Urinary bladder (tissue), 4 donors: ENCODE data around the gene CLIP4. TPM values are rescaled to one million over a fixed set of nuclear protein-coding genes. Genes with fewer than 3 reads are reported as not detected.

Experiments used
- DNase-seq: peaks from one replicate; pipeline ENCODE4 v3.0.0-alpha.2; 2015; ENCODE audit errors: extremely low spot score
- H3K27ac ChIP-seq: one replicate; pipeline ENCODE4 v1.5.1; 2013; ENCODE audit warnings: low read depth, mild to moderate bottlenecking, moderate library complexity
- H3K36me3 ChIP-seq: one replicate; pipeline ENCODE4 v1.6.1; 2013; ENCODE audit warnings: mild to moderate bottlenecking, moderate library complexity; ENCODE audit not compliant: insufficient read depth
- H3K4me1 ChIP-seq: one replicate; pipeline ENCODE4 v1.6.1; 2013; ENCODE audit warnings: mild to moderate bottlenecking, moderate library complexity; ENCODE audit not compliant: insufficient read depth
- H3K4me3 ChIP-seq: one replicate; pipeline ENCODE4 v1.5.1; 2013; ENCODE audit warnings: low read depth, low read length
- WGBS: extraction: QIAGEN DNeasy Blood & Tissue Kit; methylation state at CpG from one replicate; pipeline ENCODE4 v1.1.7; 2013; 5-methylcytosine and 5-hydroxymethylcytosine counted together
- polyA plus RNA-seq: library from polyadenylated mRNA; stranded (reverse); fragments of 200-250 nt; gene quantifications from one replicate; pipeline ENCODE4 v1.2.3, GENCODE V29; 2013
- total RNA-seq: library from RNA; depleted of rRNA; stranded (reverse); fragments of >200 nt; gene quantifications from one replicate; pipeline ENCODE4 v1.2.3, GENCODE V29; 2014
- donor health status: healthy with polysubstance abuse.
- donor health status: healthy.

The CLIP4 gene
- total and polyA plus RNA-seq, 2 donors = 39.8 to 58.1 TPM

DNA sequence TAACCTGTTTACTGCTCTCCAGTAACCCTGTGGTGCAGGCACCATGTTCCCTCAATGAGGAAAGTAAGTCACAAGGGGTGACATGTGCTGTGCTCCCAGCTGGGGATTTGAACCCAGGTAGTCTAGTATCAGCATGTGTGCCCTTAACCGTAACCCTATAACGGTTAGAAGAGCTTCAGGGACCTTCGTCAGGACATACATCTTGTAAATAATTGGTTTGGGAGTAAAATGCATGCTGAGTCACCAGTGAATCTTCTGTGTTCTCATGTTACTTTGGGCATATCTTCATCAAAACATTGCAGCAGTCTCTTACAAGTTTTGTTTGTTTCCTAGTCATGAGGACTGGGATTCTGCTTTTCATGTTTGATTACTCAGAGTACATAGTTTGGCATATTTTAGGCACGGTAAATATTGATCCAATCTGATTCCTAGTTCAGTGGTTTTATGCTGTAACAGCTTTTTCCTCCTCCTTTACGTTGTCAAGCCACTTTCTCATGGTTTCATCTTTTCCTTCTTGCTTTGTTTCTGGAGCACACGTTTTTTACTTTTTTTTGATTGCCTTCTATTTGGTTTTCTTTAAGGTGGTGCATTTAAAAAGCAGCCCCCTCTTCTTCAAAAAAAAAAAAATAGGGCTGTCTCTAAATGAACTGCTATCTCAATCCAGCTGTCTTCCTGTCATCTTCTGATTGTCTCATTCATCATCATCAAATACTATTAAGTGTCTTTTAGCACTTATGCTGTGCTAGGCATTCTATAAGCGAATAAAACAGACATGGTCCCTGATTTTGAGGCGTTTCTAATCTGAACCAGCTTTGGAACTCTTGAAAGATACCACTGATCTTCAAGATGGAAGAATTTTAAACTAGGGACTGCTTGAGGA is 50.4 kb downstream of the CLIP4 start:
- H3K36me3 ChIP-seq = no peaks in the 10 kb centered on the region
- 55% methylated on average over 8 of the region's 8 CpGs for WGBS
- no peaks in the 10 kb centered on the region for H3K4me1 ChIP-seq
- peak overlapping the region; percentile 2 for H3K27ac ChIP-seq
- H3K4me3 ChIP-seq = no peak overlapping the region
- DNase-seq = no peak

DNA sequence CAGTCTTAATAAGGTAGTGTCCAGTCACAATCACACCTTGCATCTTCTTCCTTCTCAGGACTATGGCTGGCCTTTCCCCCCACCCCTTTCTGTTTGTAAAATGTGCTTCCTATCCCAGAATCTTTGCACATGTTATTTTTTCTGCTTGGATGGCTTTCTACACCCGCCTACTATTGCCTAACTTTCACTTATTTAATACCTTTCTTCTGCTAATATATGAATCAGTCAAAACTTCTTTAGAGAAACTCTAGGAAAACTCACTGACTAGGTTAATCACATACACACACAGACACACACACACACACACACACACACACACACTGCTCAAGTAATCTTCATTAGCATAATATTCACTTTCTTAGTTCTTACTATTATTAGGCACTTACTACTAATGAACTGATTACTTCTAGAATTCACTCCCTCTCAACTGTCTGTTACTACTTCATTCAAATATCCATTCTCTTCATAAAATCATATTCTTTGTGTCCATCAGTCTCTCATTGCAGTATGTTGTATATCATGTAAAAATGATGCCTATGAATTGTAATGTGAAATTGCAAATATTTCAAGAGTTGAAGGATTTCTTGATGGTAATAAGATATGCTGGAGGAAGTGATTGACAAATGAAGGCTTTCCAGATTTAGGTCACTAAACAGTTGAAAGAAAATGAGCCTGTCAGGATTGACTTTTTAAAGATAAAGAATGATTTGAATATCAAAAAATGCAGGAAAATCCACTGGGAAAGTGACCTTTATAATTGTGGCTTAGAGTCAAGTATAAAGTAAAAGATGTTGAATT is 51.2 kb downstream of the CLIP4 start:
- no peak for DNase-seq
- H3K36me3 ChIP-seq = no peaks in the 10 kb centered on the region
- H3K4me1 ChIP-seq = no peaks in the 10 kb centered on the region
- 84% methylated on average over 1 of the region's 1 CpG for WGBS
- H3K4me3 ChIP-seq = no peak overlapping the region
- no peak overlapping the region for H3K27ac ChIP-seq

DNA sequence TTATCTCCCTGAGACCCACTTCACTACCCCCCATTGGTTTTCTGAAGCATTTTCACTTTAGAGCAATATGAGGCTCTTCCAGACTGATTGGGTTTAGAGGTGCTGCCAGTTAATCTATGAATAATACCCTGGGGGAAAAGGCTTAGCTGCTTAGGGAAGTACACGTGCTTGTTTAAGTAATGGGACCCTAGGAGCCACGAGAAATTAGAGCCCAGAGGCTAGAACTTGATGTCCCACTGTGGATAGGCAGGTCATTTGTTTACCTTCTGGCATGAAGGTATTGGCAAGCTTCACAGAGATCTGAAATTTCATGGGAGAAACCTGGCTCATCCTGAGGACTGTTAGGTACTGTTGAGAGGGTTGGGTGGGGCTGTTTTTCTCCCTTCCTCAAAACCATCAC is 59.7 kb downstream of the CLIP4 start:
- Histone ChIP-seq H3K4me1 (no peaks in the 10 kb centered on the region), H3K36me3 (peaks cover 4% of the 10 kb centered on the region), H3K4me3 (no peak overlapping the region), H3K27ac (no peak overlapping the region)
- 43% methylated on average over 2 of the region's 2 CpGs for WGBS
- DNase-seq = no peak

DNA sequence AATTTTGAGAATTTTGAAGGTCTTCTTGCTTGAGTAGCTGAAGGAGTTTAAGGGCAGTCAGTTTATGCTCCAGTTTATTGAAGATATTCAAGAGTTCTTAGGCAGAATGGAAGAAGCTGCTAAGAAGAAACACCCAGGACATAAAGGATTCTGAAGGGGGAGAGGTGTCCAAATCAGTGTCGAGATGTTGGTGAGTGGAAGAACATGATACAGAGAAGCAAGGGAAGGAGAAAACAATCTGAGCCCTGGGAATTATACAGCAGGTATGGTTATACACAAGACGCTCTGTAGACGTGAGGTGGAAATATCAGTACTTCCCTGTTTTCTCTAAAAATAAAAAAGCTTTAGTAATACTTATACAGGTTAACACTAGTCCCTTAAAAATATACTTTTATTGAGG is 60.1 kb downstream of the CLIP4 start:
- no peak overlapping the region for H3K27ac ChIP-seq
- no peak for DNase-seq
- no peak overlapping the region for H3K4me3 ChIP-seq
- no peaks in the 10 kb centered on the region for H3K4me1 ChIP-seq
- 97% methylated on average over 3 of the region's 3 CpGs for WGBS
- H3K36me3 ChIP-seq = peaks cover 4% of the 10 kb centered on the region

DNA sequence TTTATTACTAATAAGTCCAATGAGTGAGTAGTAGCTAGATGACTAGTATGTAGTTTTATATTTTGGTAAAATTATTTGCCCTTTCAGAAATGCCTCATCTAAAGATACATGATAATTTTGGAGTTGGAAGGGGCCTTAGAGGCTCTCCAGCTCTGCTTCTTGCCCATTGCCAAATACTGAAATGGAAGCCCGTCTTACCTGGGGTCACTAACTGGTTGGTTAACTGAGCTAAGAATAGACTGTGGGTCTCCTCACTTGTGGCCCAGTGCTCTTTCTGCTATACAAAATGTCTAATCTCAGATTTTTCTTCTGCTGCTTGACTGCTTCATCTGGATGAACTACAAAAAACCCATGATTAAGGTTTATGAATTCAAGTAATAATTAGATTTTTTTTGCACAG is 67.1 kb downstream of the CLIP4 start:
- DNase-seq = no peak
- H3K4me1 ChIP-seq = no peaks in the 10 kb centered on the region
- 71% methylated on average over 1 of the region's 1 CpG for WGBS

DNA sequence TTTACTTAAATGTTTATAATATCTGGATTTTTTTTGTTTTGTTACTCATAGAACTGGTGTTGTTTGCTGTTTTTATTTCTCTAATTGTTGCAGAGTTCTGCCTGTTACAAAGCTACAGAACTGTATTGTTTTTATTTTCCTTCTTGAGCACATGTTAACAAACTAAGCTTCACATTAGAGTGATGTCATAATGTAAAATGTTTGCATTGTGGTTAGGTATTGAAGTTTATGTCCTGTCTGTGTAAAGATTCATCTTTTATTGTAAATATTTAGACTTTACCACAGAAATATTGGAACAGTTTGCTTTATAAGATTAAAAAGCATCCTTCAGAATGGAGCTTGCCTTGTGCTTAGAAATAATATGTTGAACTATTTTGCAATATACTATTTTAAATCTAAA is 67.7 kb downstream of the CLIP4 start:
- DNase-seq = no peak
- H3K27ac ChIP-seq = no peak overlapping the region

More for the DNA sequence above, 67.1 kb downstream of the CLIP4 start:
- Histone ChIP-seq H3K36me3 (no peaks in the 10 kb centered on the region), H3K4me3 (no peak overlapping the region), H3K27ac (no peak overlapping the region)

DNA sequence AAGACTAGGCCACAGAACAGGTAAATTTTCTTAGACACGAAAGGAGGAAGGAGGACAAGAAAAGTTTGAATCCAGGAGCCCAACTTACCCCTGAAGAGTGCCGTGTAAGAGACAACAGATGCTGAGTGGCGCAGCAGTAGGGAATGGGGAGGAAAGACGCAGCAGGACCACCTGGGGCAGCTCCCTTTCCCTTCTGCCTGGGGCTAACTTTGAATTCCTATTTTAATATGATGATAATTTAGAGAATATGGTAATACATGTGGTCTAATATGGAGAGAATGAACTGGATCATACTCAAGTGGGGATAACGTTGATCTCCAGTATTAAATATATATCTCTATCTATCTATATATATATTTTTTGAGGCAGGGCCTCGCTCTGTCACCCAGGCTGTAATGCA is 69.3 kb downstream of the CLIP4 start:
- DNase-seq = no peak
- 96% methylated on average over 6 of the region's 6 CpGs for WGBS
- no peaks in the 10 kb centered on the region for H3K4me1 ChIP-seq
- no peak overlapping the region for H3K4me3 ChIP-seq
- no peak overlapping the region for H3K27ac ChIP-seq
- H3K36me3 ChIP-seq = no peaks in the 10 kb centered on the region

More for the DNA sequence above, 67.7 kb downstream of the CLIP4 start:
- Histone ChIP-seq H3K4me1 (no peaks in the 10 kb centered on the region), H3K4me3 (no peak overlapping the region), H3K36me3 (no peaks in the 10 kb centered on the region)

DNA sequence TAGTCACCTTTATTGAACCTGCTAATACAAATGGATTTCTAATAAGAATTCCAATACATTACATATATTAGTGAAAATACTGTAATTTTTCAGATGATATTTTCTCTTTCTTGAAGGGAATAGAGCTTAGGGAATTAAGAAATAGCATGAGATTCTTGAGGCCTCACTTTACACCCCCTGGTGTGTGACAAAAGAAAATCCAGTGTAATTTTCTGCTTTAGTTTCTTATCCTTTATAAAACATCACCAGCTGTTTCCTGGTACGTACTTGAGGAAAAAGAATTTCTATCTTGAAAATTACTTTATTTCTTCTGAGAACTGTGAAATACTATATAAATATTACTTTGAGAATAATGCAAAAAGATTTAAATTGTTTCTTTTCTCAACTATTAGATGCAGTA is 71.6 kb downstream of the CLIP4 start:
- H3K27ac ChIP-seq = no peak overlapping the region
- H3K36me3 ChIP-seq = no peaks in the 10 kb centered on the region
- H3K4me1 ChIP-seq = no peaks in the 10 kb centered on the region
- H3K4me3 ChIP-seq = no peak overlapping the region
- DNase-seq = no peak
- whole genome bisulfite sequencing = 94% methylated on average over 1 of the region's 1 CpG

DNA sequence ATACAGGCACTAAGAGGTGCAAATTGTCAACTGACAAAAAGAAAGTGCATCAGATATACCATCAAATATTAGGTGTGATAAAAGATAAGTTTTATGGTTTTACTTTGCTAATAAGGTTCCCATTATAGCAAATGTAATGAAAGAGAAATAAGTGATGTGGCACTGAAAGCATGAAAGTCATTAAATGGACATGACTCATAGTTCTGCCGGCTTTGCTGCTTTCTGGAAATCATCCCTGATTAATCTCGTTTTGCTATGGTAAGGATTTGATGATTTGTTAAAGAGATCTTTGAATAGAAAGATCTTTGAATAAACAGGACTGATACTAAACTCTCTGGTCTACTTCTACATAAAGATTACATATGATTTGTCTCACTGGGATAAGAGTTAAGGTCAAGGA is 72.7 kb downstream of the CLIP4 start:
- WGBS = 36% methylated on average over 2 of the region's 2 CpGs
- Histone ChIP-seq H3K4me1 (no peaks in the 10 kb centered on the region), H3K4me3 (no peak overlapping the region), H3K36me3 (no peaks in the 10 kb centered on the region), H3K27ac (no peak overlapping the region)
- no peak for DNase-seq

DNA sequence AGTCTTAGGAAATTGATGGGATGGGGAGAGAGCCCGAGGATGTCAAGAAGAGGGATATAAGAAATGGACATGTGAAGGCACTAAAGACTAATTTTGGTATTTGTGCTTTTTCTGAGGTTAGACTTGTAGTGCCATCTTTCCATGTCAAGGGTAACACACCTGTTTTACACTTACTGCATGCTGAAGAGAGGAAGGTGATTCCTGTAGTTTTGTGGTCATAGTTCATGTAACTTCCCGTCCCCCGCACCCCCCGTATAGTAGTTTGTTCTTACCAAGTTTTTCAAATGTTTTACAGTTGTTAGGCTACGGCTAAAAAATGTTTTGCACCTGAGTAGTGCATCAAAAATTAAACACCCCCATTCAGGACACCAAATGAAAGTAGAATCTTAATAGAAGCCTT is 73.8 kb downstream of the CLIP4 start:
- no peaks in the 10 kb centered on the region for H3K4me1 ChIP-seq
- H3K27ac ChIP-seq = no peak overlapping the region
- no peak for DNase-seq
- WGBS = 86% methylated on average over 5 of the region's 5 CpGs
- H3K36me3 ChIP-seq = no peaks in the 10 kb centered on the region
- H3K4me3 ChIP-seq = no peak overlapping the region

DNA sequence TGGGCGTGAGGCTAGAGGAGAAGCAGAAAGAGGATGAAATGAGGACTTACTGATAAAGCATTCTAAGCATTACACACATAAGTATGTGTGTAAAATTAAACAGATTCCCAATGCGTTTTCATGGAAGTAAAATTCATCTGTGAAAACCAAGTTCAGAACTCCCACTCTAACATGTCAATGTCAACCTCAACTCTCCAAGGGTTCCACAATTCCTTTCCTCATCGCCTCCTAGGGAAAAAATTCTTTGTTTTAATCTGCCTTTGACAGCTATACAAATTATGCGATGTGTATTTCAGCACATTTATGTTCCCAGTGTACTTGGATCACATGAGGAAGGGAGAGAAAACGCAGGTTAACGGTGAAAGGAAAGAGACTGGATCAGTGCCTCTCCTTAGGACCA is 76.6 kb downstream of the CLIP4 start:
- WGBS = 93% methylated on average over 6 of the region's 6 CpGs
- Histone ChIP-seq H3K27ac (no peak overlapping the region), H3K4me3 (no peak overlapping the region), H3K36me3 (no peaks in the 10 kb centered on the region), H3K4me1 (no peaks in the 10 kb centered on the region)
- no peak for DNase-seq

DNA sequence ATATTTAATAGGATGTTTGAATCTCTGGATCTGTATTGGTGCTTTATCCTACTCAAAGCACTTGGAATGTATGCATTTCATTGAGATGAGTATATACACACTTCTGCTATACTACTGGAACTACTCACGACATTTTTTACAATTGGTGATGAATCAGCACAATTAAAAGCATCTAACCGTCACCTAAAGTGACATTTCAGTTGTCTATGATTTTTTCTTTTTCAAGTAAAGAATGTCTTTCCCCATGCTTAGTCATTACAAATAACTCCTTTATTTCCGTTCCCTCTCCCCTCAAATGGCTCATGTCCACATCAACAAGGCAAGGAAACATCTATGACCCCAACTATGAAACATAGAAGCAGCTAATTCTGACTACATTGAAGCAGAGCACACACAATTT is 77.3 kb downstream of the CLIP4 start:
- no peak for DNase-seq
- WGBS = 79% methylated on average over 3 of the region's 3 CpGs
- H3K4me3 ChIP-seq = no peak overlapping the region
- no peaks in the 10 kb centered on the region for H3K4me1 ChIP-seq
- H3K27ac ChIP-seq = no peak overlapping the region
- no peaks in the 10 kb centered on the region for H3K36me3 ChIP-seq

DNA sequence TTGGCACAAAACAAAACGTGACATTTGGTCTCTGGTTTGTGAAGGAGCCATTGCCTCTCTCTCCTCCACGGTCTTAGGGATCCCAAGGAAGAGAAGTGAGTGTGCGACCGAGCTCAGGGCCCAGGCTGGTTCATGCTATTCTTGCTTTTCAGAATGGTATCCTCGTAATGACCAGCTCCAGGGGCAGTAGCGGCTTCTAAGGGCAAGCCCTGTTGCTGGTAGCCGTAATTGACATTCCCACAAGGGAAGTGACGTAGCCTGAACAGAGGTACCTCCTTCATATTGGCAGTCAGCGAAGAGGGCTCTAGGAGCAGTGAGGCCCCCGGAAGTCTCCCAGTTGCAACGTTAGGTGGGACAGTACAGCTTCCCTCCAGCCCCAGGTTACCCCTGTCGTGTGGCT is 77.9 kb downstream of the CLIP4 start:
- DNase-seq = no peak

DNA sequence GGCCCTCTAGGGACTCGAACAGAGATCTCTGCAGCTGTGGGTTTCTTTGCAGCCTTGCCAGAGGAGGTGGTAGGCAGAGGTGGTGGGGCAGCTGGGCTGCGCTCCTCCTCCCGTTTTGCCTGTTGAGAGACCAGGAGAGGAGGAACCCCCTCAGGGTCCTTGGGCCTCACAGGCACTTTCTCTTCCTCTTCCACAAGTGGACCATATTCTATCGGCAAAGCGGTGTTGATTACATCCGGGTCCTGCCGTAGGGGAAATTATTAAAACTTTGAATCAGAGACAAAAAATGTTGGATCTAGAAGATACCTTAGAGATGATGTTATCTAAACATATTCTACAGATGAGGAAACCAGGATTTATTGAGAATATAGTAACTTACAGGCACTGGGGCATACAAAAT is 78.5 kb downstream of the CLIP4 start:
- Histone ChIP-seq H3K4me1 (no peaks in the 10 kb centered on the region), H3K27ac (no peak overlapping the region)
- no peak for DNase-seq

More for the DNA sequence above, 77.9 kb downstream of the CLIP4 start:
- 91% methylated on average over 12 of the region's 12 CpGs for WGBS
- no peaks in the 10 kb centered on the region for H3K36me3 ChIP-seq
- H3K27ac ChIP-seq = no peak overlapping the region
- H3K4me1 ChIP-seq = no peaks in the 10 kb centered on the region
- no peak overlapping the region for H3K4me3 ChIP-seq

More for the DNA sequence above, 78.5 kb downstream of the CLIP4 start:
- H3K36me3 ChIP-seq = no peaks in the 10 kb centered on the region
- no peak overlapping the region for H3K4me3 ChIP-seq
- WGBS = 81% methylated on average over 7 of the region's 7 CpGs
